B cell (primary cell): ENCODE results near the gene FLCN. TPM values are rescaled to one million over a fixed set of nuclear protein-coding genes. Genes with fewer than 3 reads are reported as not detected.

ENCODE experiments used
- ATAC-seq: fragments of 200-7000 bp; cut with Tn5 transposase; one replicate; pipeline ENCODE4 v1.10.0; 2021; ENCODE audit warnings: low read depth, mild to moderate bottlenecking, moderate number of reproducible peaks, moderate library complexity
- CTCF ChIA-PET: fragments of 350-600 bp; sonication (Branson Sonifier 250); formaldehyde crosslinking; loops from one replicate; lab custom pipeline; 2021; ENCODE audit warnings: antibody characterized with exemption, inconsistent platforms; lab: Charles Lee
- POLR2A ChIA-PET: fragments of 350-600 bp; sonication (Branson Sonifier 250); formaldehyde crosslinking; loops from one replicate; lab custom pipeline; 2021; ENCODE audit warnings: antibody characterized with exemption; lab: Charles Lee
- DNase-seq: peaks from one replicate; pipeline ENCODE4 v3.0.0; 2013
- H2AFZ ChIP-seq: 2 replicates; pipeline ENCODE4 v1.6.1; 2012; ENCODE audit warnings: mild to moderate bottlenecking, low read depth, low read length; ENCODE audit not compliant: insufficient read depth, poor library complexity, severe bottlenecking
- H3K27ac ChIP-seq, 2 donors: 1 replicate in 1 of 2; 2 replicates in 1 of 2; pipeline ENCODE4 v1.5.1; 2012 to 2013; ENCODE audit warnings: low read length in 2 of 2, mild to moderate bottlenecking in 2 of 2, moderate library complexity in 1 of 2
- H3K27me3 ChIP-seq, 4 experiments: fragments of 200-600 bp in 1 of 4; sonication (generic) in 1 of 4; replicated peaks in 1 of 4; 1 replicate in 2 of 4; 2 replicates in 2 of 4; pipeline versions ENCODE4 v1.6.1 to v1.7.0; 2013 to 2016; ENCODE audit warnings: low read length in 3 of 4, mild to moderate bottlenecking in 2 of 4, mixed read lengths in 1 of 4, moderate library complexity in 1 of 4; ENCODE audit not compliant: insufficient read depth in 4 of 4, control insufficient read depth in 3 of 4; ENCODE audit errors: control extremely low read depth in 1 of 4
- H3K36me3 ChIP-seq, 2 experiments: replicated peaks in 1 of 2; 1 replicate in 1 of 2; 2 replicates in 1 of 2; pipeline versions ENCODE4 v1.6.1 to v1.7.1; 2013; ENCODE audit warnings: low read length in 1 of 2; ENCODE audit not compliant: insufficient read depth in 2 of 2, control insufficient read depth in 1 of 2; ENCODE audit errors: control extremely low read depth in 1 of 2, extremely low read depth in 1 of 2
- H3K4me1 ChIP-seq, 2 donors: fragments of 200-600 bp in 1 of 2; sonication (generic) in 1 of 2; 1 replicate in 1 of 2; 2 replicates in 1 of 2; pipeline versions ENCODE4 v1.5.1 to v1.6.1; 2013 to 2017; ENCODE audit warnings: low read length in 2 of 2; ENCODE audit not compliant: control insufficient read depth in 2 of 2, insufficient read depth in 2 of 2
- H3K4me2 ChIP-seq: replicated peaks from 2 replicates; pipeline ENCODE3; 2012; ENCODE audit warnings: mild to moderate bottlenecking, low read depth, low read length; ENCODE audit not compliant: poor library complexity, severe bottlenecking
- H3K4me3 ChIP-seq, 5 experiments: fragments of 200-600 bp in 1 of 5; sonication (generic) in 1 of 5; 1 replicate in 3 of 5; 2 replicates in 2 of 5; pipeline versions ENCODE4 v1.5.1 to v1.7.0; 2011 to 2016; ENCODE audit warnings: low read length in 4 of 5, mild to moderate bottlenecking in 4 of 5, low read depth in 2 of 5, control low read depth in 1 of 5, moderate library complexity in 1 of 5; ENCODE audit not compliant: insufficient read depth in 1 of 5; ENCODE audit errors: control extremely low read depth in 1 of 5, extremely low read depth in 1 of 5
- H3K79me2 ChIP-seq: fragments of 200-600 bp; sonication (generic); one replicate; pipeline ENCODE4 v1.6.0; 2016; ENCODE audit warnings: low read length; ENCODE audit not compliant: control insufficient read depth, insufficient read depth
- H3K9ac ChIP-seq: fragments of 200-600 bp; sonication (generic); 2 replicates; pipeline ENCODE4 v1.6.1; 2017; ENCODE audit warnings: mild to moderate bottlenecking, low read length, moderate library complexity
- H3K9me3 ChIP-seq, 3 donors: one replicate each; pipeline versions ENCODE4 v1.6.1 to v1.7.1; 2013; ENCODE audit warnings: low read length in 2 of 3; ENCODE audit not compliant: control insufficient read depth in 2 of 3, insufficient read depth in 1 of 3; ENCODE audit errors: control extremely low read depth in 1 of 3
- H4K20me1 ChIP-seq: 2 replicates; pipeline ENCODE4 v1.6.0; 2012; ENCODE audit warnings: mild to moderate bottlenecking, low read length; ENCODE audit not compliant: insufficient read depth, control insufficient read depth, poor library complexity, severe bottlenecking
- H3K27ac Mint-ChIP-seq: one replicate; pipeline ENCODE4 v1.8.0; 2021; ENCODE audit warnings: mixed read lengths
- H3K27me3 Mint-ChIP-seq: one replicate; pipeline ENCODE4 v1.8.0; 2021; ENCODE audit warnings: mixed read lengths
- H3K4me1 Mint-ChIP-seq: one replicate; pipeline ENCODE4 v1.8.0; 2021; ENCODE audit warnings: mixed read lengths
- H3K4me3 Mint-ChIP-seq: one replicate; pipeline ENCODE4 v1.8.0; 2021; ENCODE audit warnings: mixed read lengths
- H3K9me3 Mint-ChIP-seq: one replicate; pipeline ENCODE4 v1.8.0; 2022; ENCODE audit warnings: mixed read lengths; ENCODE audit not compliant: insufficient read depth
- CTCF ChIP-seq: fragments of 200-600 bp; IDR thresholded peaks from one replicate; pipeline ENCODE4 v1.8.0; 2022; ENCODE audit warnings: antibody characterized with exemption, mild to moderate bottlenecking
- EZH2 ChIP-seq: IDR thresholded peaks from 2 replicates; pipeline ENCODE4 v1.6.1; 2012; ENCODE audit warnings: borderline replicate concordance, low read depth, mild to moderate bottlenecking, moderate library complexity, low read length; ENCODE audit not compliant: insufficient read depth, poor library complexity, severe bottlenecking
- WGBS: methylation state at CpG from one replicate; pipeline ENCODE4 v1.1.5; 2013; ENCODE audit warnings: missing lambda C conversion rate; ENCODE audit not compliant: insufficient coverage; 5-methylcytosine and 5-hydroxymethylcytosine counted together
- intact Hi-C: fragments of 100-400 bp; cut with micrococcal nuclease; formaldehyde crosslinking; loops from one replicate; pipeline ENCODE4 v1.10.0; 2022
- polyA plus RNA-seq: library from polyadenylated mRNA; depleted of rRNA; stranded (reverse); fragments of >200 nt; gene quantifications from 2 replicates; pipeline ENCODE4 v1.2.3, GENCODE V29; 2012
- total RNA-seq, 2 donors: library from RNA; stranded (reverse); fragments of 120-200 nt in 1 of 2; gene quantifications; 1 replicate in 1 of 2; 2 replicates in 1 of 2; pipeline versions ENCODE4 v1.2.3 to v1.2.4, GENCODE V29; 2013 to 2022

FLCN gene
- total and polyA plus RNA-seq, 2 donors (not counting 1 experiment from before 2014, with no cell fraction given) = 36.6 to 128 TPM

GRCh38 chr17:17224137-17224536, 12.8 kb downstream of the FLCN start:
- intact Hi-C loops = no loop called here
- H3K9ac ChIP-seq = no peak overlapping the region
- Mint-ChIP-seq H3K4me3 (no peak overlapping the region), H3K9me3 (no peaks in the 10 kb centered on the region), H3K4me1 (no peaks in the 10 kb centered on the region), H3K27me3 (no peaks in the 10 kb centered on the region), H3K27ac (no peak overlapping the region)
- no peak overlapping the region for H3K4me3 ChIP-seq
- H3K4me2 ChIP-seq = no peak overlapping the region
- ATAC-seq (no peak), DNase-seq (no peak)
- H3K27ac ChIP-seq = no peak overlapping the region
- H4K20me1 ChIP-seq = peaks cover 4% of the 10 kb centered on the region
- H2AFZ ChIP-seq = no peak overlapping the region
- TF ChIP-seq CTCF (no peak), EZH2 (no peak)
- WGBS = 82% methylated on average over 8 of the region's 8 CpGs
- no peaks in the 10 kb centered on the region for H3K9me3 ChIP-seq
- POLR2A ChIA-PET = no interaction called here
- CTCF ChIA-PET = interaction anchor here (0.8 kb wide), 1 partner anchor 171 kb away, joined by 3 read pairs; no protein-coding TSS in a partner anchor
- peaks cover 1 to 84% of the 10 kb centered on the region in 2 experiments for H3K36me3 ChIP-seq
- H3K79me2 ChIP-seq = peaks cover 13% of the 10 kb centered on the region
- no peaks in the 10 kb centered on the region for H3K27me3 ChIP-seq
- no peaks in the 10 kb centered on the region for H3K4me1 ChIP-seq

GRCh38 chr17:17223736-17224135, 13.2 kb downstream of the FLCN start:
- DNase-seq (no peak), ATAC-seq (no peak)
- Histone ChIP-seq H2AFZ (no peak overlapping the region), H3K9ac (no peak overlapping the region), H3K4me1 (no peaks in the 10 kb centered on the region), H3K27ac (no peak overlapping the region), H3K9me3 (no peaks in the 10 kb centered on the region), H4K20me1 (peaks cover 4% of the 10 kb centered on the region), H3K4me3 (no peak overlapping the region), H3K27me3 (no peaks in the 10 kb centered on the region), H3K36me3 (peaks cover 1 to 82% of the 10 kb centered on the region in 2 experiments), H3K79me2 (peaks cover 9% of the 10 kb centered on the region), H3K4me2 (no peak overlapping the region)
- ChIA-PET CTCF (interaction anchor here (0.8 kb wide), 1 partner anchor 171 kb away, joined by 3 read pairs; no protein-coding TSS in a partner anchor), POLR2A (interaction anchor here (0.6 kb wide), 1 partner anchor 43 kb away, joined by 3 read pairs; no protein-coding TSS in a partner anchor)
- no peaks in the 10 kb centered on the region for H3K4me1 Mint-ChIP-seq
- no peak overlapping the region for H3K4me3 Mint-ChIP-seq
- intact Hi-C loops = no loop called here
- WGBS = 97% methylated on average over 16 of the region's 16 CpGs
- H3K27me3 Mint-ChIP-seq = no peaks in the 10 kb centered on the region
- TF ChIP-seq EZH2 = no peak
- no peak for TF ChIP-seq CTCF
- no peaks in the 10 kb centered on the region for H3K9me3 Mint-ChIP-seq
- H3K27ac Mint-ChIP-seq = no peak overlapping the region
